Subcutaneous adipose tissue (tissue), 4 donors: ENCODE results near the gene CACNG6. TPM values are rescaled to one million over a fixed set of nuclear protein-coding genes. Genes with fewer than 3 reads are reported as not detected.

Experiments used
- total RNA-seq, 4 donors: library from RNA; depleted of rRNA; stranded (reverse); fragments of >200 nt; gene quantifications; one replicate each; pipeline ENCODE4 v1.1.0, GENCODE V29; 2016
- TF ChIP-seq, protein P1 (sequence below): fragments of 450-650 bp; IDR thresholded peaks from one replicate; pipeline ENCODE4 v1.5.1; 2016; ENCODE audit warnings: low read depth, mild to moderate bottlenecking, control low read depth, antibody characterized with exemption, moderate library complexity

The CACNG6 gene
- total RNA-seq, 4 donors from 2014 or later: not detected

DNA sequence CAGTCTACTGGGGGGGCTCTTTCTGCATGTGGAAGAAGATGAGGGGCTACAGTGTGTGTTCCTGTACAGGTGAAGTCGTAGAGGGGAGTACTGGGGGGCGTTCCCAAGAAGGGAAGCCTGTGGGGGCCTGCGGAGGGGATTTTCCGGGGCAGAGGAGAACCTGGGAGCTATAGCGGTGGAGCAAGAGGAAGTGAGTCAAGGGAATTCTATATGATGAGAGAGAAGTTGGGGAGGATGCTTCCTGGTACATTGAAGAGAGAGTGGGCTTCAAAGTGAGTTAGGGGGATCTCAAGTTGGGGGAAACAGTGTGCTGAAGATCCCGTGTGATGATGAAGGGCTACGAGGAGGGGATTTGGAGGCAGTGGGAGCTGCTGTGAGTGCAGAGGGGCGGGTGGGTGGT is 30.6 kb upstream of the CACNG6 start:
- TF ChIP-seq, protein P1, sequence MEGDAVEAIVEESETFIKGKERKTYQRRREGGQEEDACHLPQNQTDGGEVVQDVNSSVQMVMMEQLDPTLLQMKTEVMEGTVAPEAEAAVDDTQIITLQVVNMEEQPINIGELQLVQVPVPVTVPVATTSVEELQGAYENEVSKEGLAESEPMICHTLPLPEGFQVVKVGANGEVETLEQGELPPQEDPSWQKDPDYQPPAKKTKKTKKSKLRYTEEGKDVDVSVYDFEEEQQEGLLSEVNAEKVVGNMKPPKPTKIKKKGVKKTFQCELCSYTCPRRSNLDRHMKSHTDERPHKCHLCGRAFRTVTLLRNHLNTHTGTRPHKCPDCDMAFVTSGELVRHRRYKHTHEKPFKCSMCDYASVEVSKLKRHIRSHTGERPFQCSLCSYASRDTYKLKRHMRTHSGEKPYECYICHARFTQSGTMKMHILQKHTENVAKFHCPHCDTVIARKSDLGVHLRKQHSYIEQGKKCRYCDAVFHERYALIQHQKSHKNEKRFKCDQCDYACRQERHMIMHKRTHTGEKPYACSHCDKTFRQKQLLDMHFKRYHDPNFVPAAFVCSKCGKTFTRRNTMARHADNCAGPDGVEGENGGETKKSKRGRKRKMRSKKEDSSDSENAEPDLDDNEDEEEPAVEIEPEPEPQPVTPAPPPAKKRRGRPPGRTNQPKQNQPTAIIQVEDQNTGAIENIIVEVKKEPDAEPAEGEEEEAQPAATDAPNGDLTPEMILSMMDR: no peak

DNA sequence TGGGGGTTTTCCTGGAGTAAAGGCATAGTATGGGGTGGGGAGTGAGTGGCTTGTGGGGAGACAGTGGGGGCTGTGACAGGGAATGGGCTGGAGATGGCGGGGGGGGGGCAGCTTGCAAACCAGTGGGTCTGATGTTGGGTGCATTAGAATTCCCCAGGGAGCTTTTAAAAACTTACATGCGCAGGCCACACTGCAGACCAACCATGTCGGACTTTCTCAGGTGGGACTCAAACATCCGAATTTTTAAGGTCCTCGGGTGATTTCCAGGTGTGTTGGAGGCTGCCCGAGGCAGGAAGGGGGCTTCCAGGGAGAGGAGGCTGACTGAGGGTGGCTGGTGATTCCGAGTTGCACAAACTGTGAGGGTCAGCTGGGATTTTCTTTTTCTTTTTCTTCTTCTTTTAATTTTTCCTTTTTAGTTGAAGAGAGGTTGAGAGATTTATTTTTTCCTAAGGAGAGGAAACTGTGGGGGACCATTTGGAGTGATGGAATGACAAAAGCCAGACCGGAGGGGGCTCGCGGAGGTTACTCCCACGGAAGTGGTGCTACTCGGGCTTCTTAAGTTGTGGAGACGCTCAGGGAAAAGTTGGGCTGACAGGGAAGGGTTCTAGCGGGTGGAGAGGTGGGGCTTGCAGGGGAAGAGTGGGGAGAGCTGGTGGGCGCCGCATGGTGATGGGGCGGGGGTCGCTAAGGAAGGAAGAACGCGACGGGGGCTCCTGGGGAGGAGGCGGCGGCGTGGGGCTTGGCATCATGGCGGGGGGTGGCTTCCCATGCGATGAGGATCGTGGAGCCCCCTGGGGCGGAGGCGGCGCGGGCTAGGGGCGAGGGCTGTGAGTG is 29.7 kb upstream of the CACNG6 start:
- TF ChIP-seq, protein P1: no peak

DNA sequence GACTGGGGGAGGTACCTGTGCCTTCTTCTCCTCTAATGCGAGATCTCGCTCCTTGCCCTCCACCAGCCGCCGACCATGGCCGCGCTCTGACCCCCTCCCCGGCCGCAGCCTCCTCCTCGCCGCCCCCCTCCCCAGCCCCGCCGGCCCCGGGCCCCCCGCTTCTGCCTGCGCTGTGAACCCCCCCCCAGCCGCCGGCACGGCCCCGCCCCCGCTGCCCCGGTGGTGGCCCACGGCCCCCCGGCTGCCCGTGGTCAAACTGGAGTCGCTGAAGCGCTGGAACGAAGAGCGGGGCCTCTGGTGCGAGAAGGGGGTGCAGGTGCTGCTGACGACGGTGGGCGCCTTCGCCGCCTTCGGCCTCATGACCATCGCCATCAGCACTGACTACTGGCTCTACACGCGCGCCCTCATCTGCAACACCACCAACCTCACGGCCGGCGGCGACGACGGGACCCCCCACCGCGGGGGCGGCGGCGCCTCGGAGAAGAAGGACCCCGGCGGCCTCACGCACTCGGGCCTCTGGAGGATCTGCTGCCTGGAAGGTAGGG is 28.5 kb upstream of the CACNG6 start, which contains the start of gene CACNG8:
TSS of gene CACNG8 (plus strand) at position 51 of the 545 bp plus-strand sequence.
- TF ChIP-seq, protein P1: no peak

DNA sequence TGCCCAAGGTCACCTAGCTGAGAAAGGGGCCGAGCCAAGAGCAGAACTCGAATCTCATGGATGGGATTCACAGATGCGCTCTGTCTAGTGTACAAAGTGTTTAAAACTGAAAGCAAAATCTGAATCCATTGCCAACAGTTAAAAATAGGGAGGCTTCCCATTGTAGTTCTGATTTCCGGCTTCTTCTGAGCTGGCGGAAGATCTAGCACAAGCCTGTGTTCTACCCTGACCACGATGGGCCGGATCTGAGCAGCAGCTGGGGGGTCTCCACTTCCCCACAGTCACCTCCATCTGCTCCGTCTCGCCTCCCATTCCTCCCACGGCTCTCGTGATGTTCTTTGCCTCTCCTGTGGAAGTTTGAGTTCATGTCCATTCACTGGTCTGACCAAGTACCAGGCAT is 26.3 kb upstream of the CACNG6 start:
- TF ChIP-seq, protein P1: no peak

DNA sequence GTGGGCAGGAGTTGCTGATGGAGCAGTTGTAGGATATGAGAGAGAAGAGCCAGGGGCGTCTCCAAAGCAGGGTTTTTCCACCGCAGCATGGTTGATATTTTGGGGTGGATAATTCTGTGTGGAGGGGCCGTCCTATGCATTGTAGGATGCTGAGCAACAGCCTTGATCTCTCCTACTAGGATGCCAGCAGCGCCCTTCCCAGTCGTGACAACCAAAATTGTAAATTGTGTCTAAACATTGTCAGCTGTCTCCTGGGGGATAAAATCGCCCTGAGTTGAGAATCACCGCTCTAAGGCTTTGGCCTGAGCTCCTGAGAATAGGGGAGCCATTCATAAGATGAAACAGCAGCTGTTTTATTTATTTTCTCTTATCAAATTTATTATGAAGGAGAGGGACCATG is 24.5 kb upstream of the CACNG6 start:
- TF ChIP-seq, protein P1: no peak

DNA sequence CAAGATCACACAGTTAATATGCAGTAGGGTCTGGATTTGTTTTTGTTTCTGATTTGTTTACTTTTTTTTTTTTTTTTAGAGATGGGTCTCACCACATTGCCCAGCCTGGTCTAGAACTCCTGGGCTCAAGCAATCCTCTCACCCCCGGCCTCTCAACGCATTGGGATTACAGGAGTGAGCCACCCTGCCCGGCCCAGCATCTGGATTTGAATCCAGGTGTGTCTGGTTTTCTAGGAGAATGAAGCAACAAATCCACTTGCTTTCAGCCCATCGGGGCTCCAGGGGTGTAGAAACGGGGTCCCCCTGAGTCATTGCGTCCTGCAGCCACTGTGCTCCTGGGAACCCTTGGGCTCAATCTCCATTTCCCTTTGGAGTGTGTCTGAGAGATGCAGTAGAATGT is 22.1 kb upstream of the CACNG6 start:
- TF ChIP-seq, protein P1: no peak

DNA sequence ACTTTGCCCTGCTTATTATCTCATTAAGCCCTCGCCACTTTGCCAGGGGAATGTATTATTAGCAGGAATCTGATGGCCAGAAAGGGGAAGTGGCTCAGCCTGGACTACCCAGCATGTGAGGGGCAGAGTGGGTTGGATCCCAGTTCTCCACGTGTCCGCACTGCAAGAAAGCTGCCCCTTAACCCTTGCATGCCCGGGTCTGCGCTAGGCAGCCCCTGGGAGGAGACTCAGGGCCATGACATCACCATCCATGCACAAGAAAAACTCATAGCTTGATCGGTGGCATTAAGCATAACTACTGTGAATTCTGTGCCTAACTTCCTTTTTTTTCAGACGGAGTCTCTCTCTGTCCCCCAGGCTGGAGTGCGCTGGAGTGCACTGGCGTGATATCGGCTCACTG is 19.8 kb upstream of the CACNG6 start:
- TF ChIP-seq, protein P1: no peak
